Measurements from ENCODE around the gene GRIA1.

Gene GRIA1

DNA sequence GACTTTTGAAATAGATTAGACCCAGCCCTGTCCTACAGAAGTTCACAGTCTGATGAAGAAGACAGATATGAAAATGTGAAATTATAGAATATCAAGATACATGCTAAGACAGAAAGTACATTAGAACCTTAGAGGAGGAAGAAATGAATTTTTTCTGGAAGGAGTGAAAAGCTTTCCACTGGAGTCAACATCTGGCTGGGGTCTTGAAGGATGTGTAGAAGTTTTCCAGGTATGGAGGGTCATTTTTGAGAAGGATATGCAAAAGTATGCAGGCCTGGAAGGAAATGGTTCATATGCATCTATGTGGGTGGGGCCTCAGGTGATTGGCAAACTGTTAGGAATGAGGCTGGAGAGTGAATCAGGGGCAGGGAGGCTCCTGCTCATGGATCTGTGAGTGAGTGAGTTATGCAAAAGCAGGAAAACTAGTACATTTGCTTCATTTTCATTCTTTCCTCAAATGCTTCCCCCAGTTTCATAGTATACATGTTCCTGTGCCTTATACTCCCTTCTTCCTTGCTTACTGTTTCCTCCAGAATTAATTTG, 142.3 kb downstream of the GRIA1 start:
- Mint-ChIP-seq H3K27me3 (peaks cover 1% of the 10 kb centered on the region), H3K36me3 (no peaks in the 10 kb centered on the region), H3K4me1 (no peaks in the 10 kb centered on the region), H3K4me3 (no peak overlapping the region), H3K9me3 (no peaks in the 10 kb centered on the region), H3K27ac (no peak overlapping the region)

DNA sequence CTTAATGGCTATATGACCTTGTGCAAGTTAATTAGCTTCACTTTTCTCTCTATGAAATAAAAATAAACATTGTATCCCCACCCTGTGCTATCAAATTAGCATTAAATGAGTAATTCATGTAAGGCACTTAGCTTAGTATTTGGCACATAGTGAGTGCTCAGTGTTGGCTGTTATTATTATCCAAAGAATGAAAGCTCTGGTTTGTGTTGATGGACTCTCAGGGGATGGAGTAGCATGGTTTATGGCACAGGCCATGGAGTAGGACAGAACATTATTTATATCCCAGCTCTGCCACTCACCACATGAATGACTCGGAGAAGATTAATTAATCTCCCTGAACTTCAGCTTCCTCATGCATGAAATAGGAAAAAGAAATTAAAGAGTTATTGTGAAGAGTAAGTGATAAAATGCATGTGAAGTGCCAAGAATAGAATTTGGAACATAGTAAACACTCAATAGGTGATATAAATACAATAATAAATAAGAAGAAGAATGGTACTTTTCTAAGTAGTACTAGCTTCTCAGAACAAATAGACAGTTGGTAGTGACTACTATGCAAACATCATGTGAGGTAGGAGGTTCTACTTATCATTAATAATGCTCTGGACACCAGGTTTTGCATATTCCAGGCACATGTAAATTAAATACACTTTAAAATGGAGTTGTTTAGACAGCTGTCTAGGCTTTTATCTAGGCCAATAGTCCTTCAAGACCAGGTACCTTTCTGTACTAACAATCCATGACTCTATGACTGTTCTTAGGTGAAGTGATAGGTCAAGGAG, 146.4 kb downstream of the GRIA1 start:
- H3K27me3 Mint-ChIP-seq, result peaks cover 5% of the 10 kb centered on the region
- no peak overlapping the region for H3K27ac Mint-ChIP-seq
- H3K36me3 Mint-ChIP-seq, result no peaks in the 10 kb centered on the region
- no peaks in the 10 kb centered on the region for H3K4me1 Mint-ChIP-seq
- no peaks in the 10 kb centered on the region for H3K9me3 Mint-ChIP-seq
- no peak overlapping the region for H3K4me3 Mint-ChIP-seq

DNA sequence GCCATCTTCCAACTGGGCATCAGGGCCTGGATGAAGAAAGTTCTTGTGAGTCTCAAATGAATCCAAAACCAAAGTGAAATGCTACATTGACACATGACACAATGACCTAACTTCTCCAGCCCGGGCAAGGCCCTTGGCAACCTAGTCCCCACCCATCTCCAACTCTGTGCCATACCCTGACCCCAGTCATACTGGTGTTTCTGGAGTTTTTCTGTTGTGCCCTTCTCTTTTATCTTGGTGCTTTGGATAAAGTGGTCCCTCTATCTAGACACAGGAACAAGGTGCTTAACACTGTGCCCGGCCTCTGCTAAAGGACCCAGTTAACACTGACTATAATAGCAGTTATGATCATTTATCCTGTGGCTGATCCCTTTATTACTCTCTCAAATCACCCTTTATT, 149.8 kb downstream of the GRIA1 start:
- peaks cover 4% of the 10 kb centered on the region for H3K27me3 Mint-ChIP-seq
- H3K4me1 Mint-ChIP-seq, result no peaks in the 10 kb centered on the region
- H3K27ac Mint-ChIP-seq, result no peak overlapping the region
- no peak overlapping the region for H3K4me3 Mint-ChIP-seq
- H3K36me3 Mint-ChIP-seq, result no peaks in the 10 kb centered on the region
- H3K9me3 Mint-ChIP-seq, result no peaks in the 10 kb centered on the region

DNA sequence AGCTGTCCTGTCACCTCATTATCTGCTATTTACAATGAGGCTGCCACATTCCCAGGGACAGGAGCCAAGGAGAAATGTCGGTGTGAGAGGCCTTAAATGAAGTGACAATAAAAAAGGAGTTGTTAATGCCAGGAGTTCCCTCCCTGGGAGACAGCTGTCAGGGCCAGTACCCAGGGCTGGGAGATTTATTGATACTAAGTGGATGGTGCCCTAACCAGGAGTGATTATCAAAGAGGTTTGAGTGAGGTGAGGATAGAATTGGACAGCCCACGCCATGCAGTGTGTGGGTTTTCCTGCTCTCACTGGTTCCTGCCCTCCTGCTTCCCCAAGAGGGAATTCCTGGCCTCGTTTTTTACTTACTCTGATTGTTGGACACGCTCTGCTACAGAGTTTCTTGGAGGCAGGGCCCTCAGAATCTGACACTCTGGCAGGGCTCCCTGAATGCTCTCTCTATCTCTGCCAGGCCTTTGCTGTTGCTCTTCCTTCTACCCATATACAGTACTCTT, 150.8 kb downstream of the GRIA1 start:
- H3K9me3 Mint-ChIP-seq, result no peaks in the 10 kb centered on the region
- no peaks in the 10 kb centered on the region for H3K36me3 Mint-ChIP-seq
- H3K4me3 Mint-ChIP-seq, result no peak overlapping the region
- H3K27ac Mint-ChIP-seq, result no peak overlapping the region
- H3K27me3 Mint-ChIP-seq, result peaks cover 4% of the 10 kb centered on the region
- H3K4me1 Mint-ChIP-seq, result no peaks in the 10 kb centered on the region

DNA sequence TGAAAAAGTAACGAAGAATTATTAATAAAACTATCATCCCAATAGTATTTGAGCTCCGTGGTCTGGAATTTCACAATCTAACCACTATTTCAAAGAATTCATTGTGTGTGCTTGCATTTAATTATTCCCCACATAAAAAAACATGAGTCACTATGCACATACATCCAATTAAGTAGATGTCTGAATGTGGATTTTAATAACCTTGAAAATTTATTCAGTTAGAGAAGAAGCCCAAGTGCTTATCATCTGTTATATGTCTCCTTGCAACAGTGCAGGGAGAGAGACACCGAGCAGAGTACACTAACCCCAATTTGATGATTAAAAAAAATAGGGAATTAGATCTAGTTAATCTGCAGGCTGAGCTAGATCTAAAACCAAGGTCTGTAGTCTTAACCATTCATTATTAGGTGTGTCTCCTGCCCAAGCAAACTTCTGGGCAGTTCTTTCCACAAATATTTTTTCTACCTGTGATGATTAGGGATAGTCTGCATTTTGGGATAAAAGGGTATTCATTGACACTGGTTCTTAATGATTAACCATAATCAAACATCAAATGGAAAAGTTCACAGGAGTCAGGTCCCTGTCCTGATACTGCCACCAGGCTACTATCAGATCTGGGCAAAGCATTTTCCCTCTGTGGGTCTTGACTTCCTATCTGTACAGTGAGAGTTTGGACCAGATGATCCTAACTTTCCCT, 164.2 kb downstream of the GRIA1 start:
- H3K9me3 Mint-ChIP-seq, result peaks cover 5% of the 10 kb centered on the region
- no peaks in the 10 kb centered on the region for H3K36me3 Mint-ChIP-seq
- H3K4me3 Mint-ChIP-seq, result no peak overlapping the region
- no peak overlapping the region for H3K27ac Mint-ChIP-seq
- H3K4me1 Mint-ChIP-seq, result no peaks in the 10 kb centered on the region
- no peaks in the 10 kb centered on the region for H3K27me3 Mint-ChIP-seq

DNA sequence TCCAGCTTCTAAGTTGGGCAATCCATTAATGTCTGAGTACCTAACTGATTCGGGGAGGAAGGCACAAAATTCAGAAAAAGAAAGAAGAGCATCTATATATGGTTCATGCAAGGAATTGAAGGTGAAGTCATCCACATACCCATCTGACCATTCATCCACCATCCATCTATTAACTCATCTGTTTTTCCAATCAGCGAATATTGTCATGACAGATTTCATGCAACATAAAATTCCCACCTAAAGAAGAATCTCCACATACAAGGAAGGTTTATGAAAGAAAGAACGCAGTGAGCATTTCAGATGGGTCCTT, 164.7 kb downstream of the GRIA1 start:
- H3K36me3 Mint-ChIP-seq, result no peaks in the 10 kb centered on the region
- H3K27ac Mint-ChIP-seq, result no peak overlapping the region
- no peak overlapping the region for H3K4me3 Mint-ChIP-seq
- H3K4me1 Mint-ChIP-seq, result no peaks in the 10 kb centered on the region
- H3K9me3 Mint-ChIP-seq, result peaks cover 5% of the 10 kb centered on the region
- H3K27me3 Mint-ChIP-seq, result no peaks in the 10 kb centered on the region

DNA sequence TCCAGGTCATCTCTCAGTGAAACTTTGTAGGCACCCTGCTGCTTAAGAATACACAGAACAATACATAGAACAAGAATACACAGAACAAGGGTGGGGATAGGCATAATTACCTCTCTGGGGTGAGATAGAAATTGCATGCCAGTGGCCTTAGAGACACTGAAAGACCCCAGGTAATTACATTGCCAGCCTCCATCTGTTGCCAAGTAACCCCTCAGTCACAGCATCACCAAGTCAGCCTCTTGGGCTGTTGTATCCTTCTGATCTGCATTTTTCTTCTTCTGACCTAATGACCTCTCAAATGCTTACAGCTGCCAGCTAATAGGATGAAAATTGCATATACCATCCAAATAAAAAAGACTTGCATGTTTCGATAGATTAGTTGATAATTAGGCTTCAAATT, 167.7 kb downstream of the GRIA1 start:
- H3K36me3 Mint-ChIP-seq, result no peaks in the 10 kb centered on the region
- peaks cover 3% of the 10 kb centered on the region for H3K9me3 Mint-ChIP-seq
- no peak overlapping the region for H3K27ac Mint-ChIP-seq
- H3K27me3 Mint-ChIP-seq, result no peaks in the 10 kb centered on the region
- no peaks in the 10 kb centered on the region for H3K4me1 Mint-ChIP-seq
- no peak overlapping the region for H3K4me3 Mint-ChIP-seq

DNA sequence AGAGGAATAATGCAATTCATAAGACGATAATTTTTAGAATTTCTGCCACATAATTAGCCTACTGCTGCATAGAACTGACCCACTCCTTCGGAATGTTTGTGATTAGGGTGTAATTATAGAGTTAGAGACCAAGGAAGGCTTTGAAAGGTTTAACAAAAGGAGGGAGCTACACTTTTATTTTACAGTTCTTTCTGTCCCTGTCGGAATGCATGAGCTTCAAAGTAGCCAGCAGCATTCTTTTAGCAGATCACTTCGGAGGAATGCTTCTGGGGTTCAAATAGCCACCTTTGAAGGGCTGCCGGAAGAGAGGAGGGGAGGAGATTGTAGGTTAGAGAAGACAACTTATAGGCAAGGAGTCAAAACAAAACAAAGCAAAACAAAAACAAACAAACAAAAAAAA, 168.1 kb downstream of the GRIA1 start:
- Mint-ChIP-seq H3K9me3 (no peaks in the 10 kb centered on the region), H3K4me3 (no peak overlapping the region), H3K27ac (no peak overlapping the region)

DNA sequence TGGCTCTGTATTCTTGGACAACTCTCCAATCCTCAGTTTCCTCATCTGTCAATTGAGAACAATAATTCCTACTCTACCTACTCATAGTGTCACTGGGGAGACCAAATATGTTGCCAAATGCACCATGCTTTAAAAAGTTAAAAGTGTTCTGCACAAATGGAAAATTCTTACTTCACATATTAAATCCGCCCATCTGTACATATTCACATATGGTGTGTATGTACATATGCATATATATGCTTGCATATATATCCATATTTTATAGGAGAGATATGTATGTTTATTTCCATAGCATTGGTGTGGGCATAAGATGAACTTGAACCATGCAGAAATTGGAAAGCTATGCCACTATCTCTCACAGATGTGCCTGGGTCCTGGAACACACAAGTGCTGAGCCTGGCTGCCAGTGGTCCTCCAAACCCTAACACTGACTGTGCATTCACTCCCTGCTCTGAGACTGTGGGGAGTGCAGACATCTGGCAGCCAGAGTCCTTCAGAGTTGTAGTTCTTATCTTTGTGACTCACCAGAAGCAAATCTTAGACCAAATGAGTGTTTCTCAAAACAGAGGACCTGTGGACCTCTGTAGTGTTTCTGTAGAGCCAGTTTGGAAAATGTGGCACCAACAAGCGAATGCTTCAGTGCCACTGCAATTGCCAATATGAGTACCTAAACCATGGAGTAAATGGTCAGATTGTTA, 168.7 kb downstream of the GRIA1 start:
- Mint-ChIP-seq H3K36me3 (no peaks in the 10 kb centered on the region), H3K4me3 (no peak overlapping the region), H3K9me3 (no peaks in the 10 kb centered on the region), H3K4me1 (no peaks in the 10 kb centered on the region), H3K27ac (no peak overlapping the region), H3K27me3 (no peaks in the 10 kb centered on the region)

More for the DNA sequence above, 168.1 kb downstream of the GRIA1 start:
- Mint-ChIP-seq H3K4me1 (no peaks in the 10 kb centered on the region), H3K36me3 (no peaks in the 10 kb centered on the region), H3K27me3 (no peaks in the 10 kb centered on the region)

DNA sequence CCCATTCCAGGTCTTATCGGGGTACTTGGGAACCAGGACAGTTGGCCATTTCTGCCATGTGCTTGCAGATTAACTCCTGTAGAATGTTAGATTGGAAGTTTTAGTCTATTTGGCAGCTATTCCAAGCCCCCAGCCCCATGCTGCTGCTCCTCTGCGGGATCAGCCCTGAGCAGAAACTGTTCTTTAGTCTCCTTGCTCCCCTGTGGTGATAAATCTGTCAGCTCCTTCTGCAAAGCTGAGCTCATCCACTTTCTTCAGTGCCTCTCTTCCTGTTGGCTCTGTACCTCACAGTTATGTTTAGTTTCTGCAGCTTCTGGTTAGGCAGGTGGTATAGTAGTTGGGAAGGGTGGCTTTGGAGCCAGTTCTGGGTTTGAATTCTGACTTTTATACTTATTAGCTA, 170.4 kb downstream of the GRIA1 start:
- no peak overlapping the region for H3K4me3 Mint-ChIP-seq
- H3K27ac Mint-ChIP-seq, result no peak overlapping the region
- H3K27me3 Mint-ChIP-seq, result no peaks in the 10 kb centered on the region
- no peaks in the 10 kb centered on the region for H3K36me3 Mint-ChIP-seq
- H3K4me1 Mint-ChIP-seq, result no peaks in the 10 kb centered on the region
- H3K9me3 Mint-ChIP-seq, result peaks cover 5% of the 10 kb centered on the region

DNA sequence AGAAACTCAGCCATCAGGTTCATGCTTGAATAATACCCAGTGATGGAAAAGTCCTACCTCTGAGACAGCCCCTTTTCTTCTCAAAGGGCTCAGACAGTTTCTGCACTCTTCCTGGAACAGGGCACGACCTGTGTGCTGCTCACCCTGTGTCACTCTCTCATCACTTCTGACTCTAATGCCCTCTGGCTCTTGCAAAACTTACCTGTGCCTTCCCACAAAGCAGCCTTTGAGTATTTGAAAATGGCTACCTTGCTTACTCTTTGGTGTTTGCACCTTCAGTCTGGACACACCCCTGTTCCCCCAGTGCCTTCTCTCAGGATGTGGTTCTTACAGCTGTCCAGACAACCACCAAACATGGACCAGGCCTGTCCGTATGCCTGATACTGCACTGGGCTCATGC, 171.4 kb downstream of the GRIA1 start:
- no peaks in the 10 kb centered on the region for H3K4me1 Mint-ChIP-seq
- no peak overlapping the region for H3K27ac Mint-ChIP-seq
- H3K27me3 Mint-ChIP-seq, result no peaks in the 10 kb centered on the region
- peaks cover 5% of the 10 kb centered on the region for H3K9me3 Mint-ChIP-seq
- H3K4me3 Mint-ChIP-seq, result no peak overlapping the region
- H3K36me3 Mint-ChIP-seq, result no peaks in the 10 kb centered on the region

DNA sequence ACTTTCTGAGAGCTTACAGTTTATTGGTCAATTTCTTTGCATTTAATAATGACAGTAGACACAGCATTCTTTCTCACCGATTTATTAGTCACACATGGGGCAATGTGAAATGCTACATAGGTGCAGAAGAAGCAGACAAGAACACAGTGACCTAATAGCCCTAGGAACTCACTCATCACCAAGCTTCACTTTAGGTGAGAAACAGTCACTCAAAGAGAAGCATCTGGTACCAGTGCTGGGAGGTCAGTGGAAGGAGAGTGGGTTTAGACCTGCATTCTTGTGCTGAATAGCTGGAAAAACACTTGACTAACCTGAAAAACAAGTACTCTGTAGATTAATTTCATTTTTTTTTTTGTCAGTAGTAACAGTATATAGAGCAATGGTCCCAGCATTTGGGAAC, 179.6 kb downstream of the GRIA1 start:
- Mint-ChIP-seq H3K4me1 (no peaks in the 10 kb centered on the region), H3K9me3 (peaks cover 5% of the 10 kb centered on the region), H3K4me3 (no peak overlapping the region), H3K27ac (no peak overlapping the region), H3K27me3 (no peaks in the 10 kb centered on the region), H3K36me3 (no peaks in the 10 kb centered on the region)

DNA sequence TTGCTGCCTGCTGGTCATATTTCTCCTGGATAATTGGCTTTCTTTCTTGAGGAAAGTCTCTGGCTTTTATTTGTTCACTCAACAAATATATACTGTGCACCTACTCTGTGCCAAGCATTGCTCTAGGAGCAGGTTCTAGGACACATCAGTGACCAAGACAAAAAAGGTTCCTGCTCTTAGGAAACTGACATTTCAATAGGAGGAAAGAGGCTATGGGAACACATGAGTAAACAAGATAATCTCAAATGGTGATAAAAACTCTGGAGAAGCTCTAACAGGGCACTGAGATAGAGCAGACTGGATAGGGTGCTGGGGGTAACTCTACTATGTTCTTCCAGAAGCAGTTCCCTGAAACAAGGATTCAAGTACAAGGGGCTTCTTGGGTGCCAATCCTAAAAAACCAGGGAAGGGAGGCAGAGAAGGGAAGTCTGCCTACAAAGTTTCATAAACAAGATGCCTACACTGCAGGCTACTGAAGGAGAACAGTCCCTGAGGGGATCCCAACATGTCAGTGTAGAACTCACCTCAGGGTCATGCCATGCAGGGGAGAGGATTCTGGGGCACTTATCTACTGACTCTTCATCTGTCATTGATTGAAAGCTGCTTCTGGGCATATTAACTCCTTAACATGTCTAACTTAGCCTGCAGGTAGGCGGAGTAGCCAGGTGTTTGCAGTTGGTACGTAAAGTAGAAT, 181.3 kb downstream of the GRIA1 start:
- Mint-ChIP-seq H3K27ac (no peak overlapping the region), H3K4me3 (no peak overlapping the region), H3K9me3 (no peaks in the 10 kb centered on the region), H3K36me3 (no peaks in the 10 kb centered on the region), H3K4me1 (no peaks in the 10 kb centered on the region), H3K27me3 (no peaks in the 10 kb centered on the region)

DNA sequence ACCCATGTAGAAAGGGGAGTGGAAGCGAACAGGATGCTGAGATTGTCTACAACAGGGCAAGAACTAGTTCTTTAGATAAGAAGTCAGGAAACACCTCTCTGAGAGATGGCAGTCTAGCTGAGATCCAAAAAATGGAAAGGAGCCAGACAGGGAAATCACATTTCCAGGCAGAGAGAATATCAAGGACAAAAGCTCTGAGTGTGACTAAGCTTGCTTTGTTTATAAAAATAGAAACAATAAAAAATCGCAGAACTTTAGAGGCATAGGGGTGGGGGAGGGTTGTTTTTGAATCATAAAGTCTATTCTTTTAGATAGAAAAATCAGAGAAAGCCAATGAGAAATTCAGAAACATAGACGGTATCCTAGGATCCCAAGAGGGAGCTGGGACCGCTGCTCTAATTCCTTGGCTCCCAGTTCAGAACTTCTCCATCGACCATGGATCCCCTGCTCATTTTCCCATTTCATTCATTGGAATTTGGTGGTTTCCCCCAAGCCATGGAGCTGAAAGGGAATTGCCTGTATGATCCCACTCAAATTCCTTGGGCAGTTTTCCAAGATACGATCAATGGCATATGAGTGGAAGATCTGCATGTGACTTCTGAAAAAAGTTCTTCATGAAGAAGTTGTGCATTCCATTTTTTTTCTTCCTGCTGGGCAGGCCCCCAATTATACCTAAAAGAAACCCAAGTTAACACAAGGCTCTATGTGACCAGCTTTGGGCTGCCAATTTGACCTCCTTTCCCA, 182.0 kb downstream of the GRIA1 start:
- Mint-ChIP-seq H3K36me3 (no peaks in the 10 kb centered on the region), H3K9me3 (no peaks in the 10 kb centered on the region), H3K4me1 (no peaks in the 10 kb centered on the region), H3K27ac (no peak overlapping the region), H3K4me3 (no peak overlapping the region), H3K27me3 (no peaks in the 10 kb centered on the region)

DNA sequence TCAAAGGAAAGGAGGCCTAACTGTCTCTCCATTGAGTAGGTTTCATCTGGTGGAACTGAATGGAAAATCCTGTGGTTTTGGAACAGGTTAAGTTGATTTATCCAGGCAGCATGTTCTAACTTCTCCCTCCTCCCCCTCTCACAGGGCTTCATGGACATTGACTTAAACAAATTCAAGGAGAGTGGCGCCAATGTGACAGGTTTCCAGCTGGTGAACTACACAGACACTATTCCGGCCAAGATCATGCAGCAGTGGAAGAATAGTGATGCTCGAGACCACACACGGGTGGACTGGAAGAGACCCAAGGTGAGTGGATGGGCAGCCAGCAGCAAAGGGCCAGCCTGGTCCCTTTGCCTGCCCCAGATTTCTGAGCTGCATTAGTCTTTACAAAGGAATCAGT, 183.9 kb downstream of the GRIA1 start:
- Mint-ChIP-seq H3K9me3 (no peaks in the 10 kb centered on the region), H3K27ac (no peak overlapping the region), H3K4me3 (no peak overlapping the region), H3K4me1 (no peaks in the 10 kb centered on the region), H3K36me3 (no peaks in the 10 kb centered on the region), H3K27me3 (no peaks in the 10 kb centered on the region)

All from activated naive CD4-positive, alpha-beta T cell treated with anti-CD3 and anti-CD28 coated beads, Interleukin-2, amount 50 U/mL, for 24 hours (primary cell).